Left renal pelvis (tissue), 4 donors: ENCODE measurements around the gene SLC22A14. TPM values are rescaled to one million over a fixed set of nuclear protein-coding genes. Genes with fewer than 3 reads are reported as not detected.
"Not testable (repeated sequence)": the region's sequence is repeated elsewhere in the genome, so short reads cannot be mapped to it uniquely, and the experiment has no call there.

ENCODE experiments used
- DNase-seq, 4 donors: peaks; one replicate each; pipeline ENCODE4 v3.0.0-alpha.2; 2013; ENCODE audit warnings: low read depth in 4 of 4, low spot score in 3 of 4
- polyA plus RNA-seq, 4 donors: library from polyadenylated mRNA; unstranded; fragments of 120-200 nt; gene quantifications; one replicate each; pipeline ENCODE4 v1.2.1, GENCODE V29; 2013; ENCODE audit not compliant: insufficient read length in 4 of 4

The SLC22A14 gene
- polyA plus RNA-seq, 4 donors: 0.10 to 0.78 (median 0.44) TPM

DNA sequence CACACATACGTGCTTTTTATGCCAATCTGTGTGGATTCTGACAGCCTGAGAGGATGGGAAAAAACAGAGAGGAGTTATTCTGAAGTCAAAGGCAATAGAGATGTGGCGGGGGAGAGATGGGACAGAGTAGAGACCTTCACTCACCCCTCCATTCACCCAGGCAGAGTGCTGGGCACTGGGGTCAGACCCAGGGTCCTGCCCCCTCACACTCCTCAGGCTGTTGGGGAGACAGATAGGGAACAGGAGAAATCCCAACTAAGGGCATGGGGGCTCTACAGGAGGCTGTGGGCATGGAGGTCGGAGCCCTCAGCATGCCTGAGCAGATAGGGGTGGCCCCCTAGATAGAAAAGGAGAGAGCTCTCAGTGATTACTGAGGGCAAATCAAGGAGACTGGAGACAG, 30.3 kb downstream of the SLC22A14 start:
- no peak for DNase-seq

DNA sequence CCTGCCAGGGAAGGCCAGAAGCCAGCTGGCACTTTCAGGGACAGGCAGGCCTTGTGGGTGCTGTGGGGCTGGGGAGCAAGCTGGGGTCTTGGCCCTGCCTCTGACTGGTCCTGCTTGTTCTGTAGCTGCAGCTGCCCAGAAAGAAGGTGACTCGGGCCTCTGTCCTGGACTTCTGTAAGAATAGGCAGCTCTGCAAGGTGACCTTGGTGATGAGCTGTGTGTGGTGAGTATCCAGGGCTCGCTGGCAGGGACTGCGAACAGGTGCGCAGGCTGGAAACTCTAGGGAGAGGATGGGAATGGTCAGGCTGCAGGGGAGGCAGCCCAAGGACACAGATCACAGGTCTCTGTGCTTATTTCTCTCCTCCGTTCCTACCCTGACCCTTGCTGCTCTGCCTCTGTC, 31.2 kb downstream of the SLC22A14 start:
- DNase-seq: no peak

DNA sequence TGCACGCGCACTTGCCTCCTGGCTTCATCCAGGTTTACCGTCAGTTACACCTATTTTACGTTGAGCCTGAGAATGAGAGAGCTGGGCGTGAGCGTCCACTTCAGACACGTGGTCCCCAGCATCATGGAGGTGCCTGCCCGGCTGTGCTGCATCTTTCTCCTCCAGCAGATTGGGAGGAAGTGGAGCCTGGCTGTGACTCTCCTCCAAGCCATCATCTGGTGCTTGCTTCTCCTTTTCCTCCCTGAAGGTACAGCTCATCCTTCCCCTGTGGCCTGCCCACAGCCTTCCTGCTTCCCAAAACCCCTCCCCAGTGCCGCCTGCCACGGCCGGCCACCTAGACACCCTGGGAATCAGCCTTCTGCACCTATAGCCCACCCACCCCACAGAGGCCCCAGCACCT, 31.6 kb downstream of the SLC22A14 start:
- DNase-seq: no peak

DNA sequence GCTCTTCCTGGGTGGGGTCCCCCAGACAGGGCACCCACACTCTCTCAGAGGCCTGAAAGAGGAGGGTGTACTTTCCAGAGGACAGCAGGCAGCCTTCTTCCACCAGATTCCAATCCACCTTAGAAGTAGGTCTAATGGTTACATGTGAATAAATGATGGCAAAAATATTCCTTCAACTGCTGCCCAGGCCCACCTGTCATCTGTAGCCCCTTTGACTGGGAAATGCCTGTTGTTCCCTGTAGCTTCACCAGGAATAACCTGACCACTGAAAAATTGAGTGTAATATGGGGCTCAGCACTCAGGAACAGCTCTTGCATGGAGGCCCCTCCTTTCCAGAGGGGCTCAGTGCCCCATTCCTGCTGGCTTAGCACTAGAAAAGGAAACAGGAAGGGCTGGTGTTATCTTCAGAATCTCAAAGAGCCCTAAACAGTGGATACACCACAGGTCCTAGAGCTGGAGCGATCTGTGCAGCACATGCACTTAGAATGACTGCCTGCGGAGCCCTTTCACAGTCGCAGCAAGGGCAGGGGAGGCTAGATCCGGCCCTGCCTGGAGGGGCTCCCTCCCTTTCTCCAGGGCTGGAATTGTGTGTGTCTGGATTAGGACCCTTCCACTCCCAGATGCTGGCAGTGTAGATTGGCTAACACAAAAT, 32.1 kb downstream of the SLC22A14 start:
- no peak for DNase-seq

DNA sequence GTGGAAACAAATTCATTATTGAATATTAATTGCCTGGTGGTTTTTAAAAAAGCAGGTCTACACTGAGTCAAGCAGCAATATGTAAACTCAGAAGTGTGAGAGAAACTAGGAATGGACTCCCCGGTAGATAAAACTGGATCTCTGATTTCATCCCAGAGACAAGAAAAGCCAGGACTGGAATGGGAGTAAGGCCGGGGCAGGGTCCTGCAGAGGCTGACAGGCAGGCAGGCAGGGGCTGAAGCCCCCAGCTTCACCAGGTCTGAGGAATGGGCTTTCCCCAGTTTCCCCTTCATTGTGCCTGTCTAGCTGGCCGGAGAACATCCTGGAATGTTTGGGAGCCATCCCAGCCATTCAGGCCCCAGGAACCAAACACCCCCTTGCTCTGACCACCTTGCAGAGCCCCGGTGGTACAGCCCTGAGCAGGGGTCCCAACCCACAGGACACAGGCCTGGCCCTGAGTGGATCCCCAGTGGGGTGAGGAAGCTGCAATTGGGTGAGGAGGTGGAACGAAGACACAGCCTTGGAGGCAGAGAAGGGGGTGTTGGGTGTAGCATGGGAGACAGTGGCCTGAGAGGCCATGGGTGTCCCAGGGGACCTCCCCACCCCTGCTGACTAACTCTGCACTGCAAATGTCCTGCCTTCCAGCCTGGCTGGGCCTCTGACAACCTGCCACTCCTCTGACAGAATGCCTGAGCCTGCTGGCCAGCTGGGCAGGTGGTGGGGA, 32.8 kb downstream of the SLC22A14 start:
- DNase-seq: no peak

DNA sequence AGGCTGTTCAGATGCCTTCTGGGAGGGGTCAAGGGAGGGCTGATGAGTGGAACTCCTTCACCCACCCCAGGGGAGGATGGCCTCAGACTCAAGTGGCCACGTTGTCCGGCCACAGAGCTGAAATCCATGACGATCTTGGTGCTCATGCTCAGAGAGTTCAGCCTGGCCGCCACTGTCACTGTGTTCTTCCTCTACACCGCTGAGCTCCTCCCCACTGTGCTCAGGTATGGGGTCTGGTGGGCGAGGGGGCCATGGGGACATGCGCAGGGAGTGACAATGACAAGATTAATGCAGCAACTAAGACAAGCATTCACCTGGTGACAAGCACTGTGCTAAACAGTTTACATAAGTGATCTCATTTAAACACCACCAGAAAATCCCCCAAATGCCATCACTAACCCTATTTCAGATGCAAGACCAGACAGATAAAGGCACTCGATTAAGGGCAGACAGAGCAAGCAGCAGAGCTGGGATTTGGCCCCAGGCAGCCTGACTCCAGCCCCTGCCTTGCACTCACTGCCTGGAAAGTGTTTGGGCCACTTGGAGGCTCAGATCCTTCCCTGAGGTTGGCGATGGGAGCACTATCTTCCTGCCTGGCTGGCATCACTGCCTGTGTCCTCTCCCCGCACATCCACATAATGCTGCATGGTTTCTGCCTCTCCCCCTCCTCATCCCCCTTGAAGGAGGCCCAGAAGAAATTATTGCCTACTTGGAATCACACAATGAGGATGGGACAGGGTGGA, 33.6 kb downstream of the SLC22A14 start:
- no peak for DNase-seq

DNA sequence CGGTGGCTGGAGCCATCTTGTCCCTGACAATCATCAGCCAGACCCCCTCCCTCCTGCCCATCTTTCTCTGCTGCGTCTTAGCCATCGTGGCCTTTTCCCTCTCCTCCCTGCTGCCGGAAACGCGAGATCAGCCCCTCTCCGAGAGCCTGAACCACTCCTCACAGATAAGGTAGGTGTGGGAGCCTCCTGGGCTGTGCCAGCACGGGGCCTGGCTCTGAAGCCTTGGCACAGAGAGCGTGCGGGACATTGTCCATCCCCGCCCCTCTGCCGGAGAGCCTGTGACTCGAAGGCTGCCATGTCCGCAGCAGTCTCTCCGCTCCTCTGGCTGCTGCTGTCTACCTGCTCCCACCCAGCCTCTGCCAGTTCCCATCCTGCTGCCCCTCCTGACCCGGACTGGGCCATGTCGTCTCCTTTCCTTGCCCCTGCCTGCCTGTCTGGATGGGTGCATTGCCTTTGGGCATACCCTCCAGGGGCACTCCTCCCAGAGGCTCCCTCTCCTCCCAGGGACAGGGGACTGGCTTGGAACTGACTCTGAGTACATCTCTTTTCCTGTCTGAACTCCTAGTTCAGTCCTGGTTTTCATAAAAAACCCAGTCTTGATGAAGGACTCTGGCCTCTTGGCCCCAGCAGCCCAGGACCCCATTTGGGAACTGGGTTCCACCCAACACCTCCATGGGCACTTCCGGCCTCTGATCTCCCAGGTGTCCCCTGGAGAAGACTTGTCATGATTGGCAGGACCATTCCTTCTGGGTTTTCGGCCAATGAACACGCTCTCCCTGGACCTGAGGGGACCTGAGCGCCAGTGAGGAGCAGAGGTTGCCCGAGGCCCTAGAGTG, 34.5 kb downstream of the SLC22A14 start:
- DNase-seq: no peak

DNA sequence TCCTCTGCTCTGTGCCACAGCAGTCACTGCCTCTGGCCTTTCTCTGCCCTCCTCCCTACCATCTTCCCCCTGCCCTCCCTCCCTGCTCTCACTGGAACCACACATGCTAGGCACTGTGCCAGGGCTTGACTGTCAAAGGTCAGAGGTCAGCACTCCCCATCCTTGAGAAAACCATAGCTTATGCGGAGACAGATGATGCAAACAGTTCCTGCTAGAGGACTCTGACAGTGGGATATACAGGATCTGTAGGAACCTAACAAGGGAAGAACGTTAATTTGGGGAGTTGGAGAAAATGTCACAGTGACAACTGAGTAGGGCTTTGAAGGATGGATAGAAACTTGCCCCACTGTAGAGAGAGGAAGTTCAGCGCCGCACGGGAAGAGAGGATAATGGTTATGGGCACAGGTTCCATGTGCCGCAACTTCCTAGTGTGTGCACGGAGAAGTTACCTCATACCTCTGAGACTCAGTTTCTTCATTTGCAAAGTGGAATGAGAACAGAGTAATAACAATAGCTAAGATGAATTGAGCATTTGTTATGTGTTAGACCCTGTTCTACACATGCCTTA, 35.2 kb downstream of the SLC22A14 start:
- DNase-seq: no peak

DNA sequence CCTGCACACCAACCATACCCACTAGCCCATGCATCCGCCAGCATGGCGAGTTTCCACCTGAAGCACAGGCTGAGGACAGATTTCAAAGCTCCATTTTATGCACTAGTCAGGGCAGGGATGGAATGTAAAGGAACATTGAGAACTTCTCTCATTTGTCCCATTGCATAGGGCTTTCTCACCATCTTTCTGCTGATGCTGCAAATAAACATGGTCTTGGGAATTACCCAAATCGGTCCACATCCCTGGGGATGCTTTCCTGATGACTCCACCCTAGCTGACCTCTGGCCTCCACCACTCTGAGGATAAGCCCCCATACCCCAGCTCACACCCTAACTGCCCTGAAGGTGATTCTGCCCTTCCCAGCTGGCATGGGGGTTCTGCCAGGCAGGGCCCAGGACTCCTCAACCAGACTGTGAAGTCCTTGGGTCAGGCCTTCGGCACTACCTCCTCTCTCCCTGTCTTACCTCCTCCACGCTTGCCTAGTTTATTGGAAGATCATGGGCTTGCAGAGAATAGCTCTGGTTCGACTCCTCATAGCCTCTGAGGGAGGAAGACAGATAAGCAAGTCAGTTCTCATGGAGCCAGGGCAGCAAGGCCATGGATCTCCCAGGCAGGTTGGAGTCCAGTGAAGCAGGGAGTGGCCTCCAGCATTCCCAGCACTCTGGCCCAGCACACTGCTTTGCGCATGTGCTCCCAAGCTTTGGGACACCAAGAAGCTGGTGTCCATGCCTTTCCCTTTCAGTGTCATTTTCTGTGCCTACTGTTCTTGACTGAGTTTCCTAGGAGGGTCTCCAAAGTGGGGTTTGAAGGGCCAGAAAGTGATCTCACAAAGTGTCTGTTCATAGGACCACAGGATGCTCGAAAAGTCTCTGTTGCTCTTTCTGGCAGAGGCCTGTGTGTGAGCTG, 36.9 kb downstream of the SLC22A14 start:
- no peak for DNase-seq

DNA sequence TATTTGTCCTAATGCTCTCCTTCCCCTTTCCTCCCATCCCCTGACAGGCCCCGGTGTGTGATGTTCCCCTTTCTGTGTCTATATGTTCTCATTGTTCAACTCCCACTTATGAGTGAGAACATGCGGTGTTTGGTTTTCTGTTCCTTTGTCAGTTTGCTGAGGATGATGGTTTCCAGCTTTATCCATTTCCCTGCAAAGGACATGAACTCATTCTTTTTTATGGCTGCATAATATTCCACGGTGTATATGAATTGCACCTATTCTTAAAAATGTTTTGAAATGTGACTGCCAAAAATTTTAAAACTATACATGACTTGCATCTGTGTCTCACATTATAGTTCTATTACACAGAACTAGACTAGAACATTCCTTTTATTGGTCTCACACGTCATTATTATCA, 38.5 kb downstream of the SLC22A14 start:
- not testable (repeated sequence) for DNase-seq

DNA sequence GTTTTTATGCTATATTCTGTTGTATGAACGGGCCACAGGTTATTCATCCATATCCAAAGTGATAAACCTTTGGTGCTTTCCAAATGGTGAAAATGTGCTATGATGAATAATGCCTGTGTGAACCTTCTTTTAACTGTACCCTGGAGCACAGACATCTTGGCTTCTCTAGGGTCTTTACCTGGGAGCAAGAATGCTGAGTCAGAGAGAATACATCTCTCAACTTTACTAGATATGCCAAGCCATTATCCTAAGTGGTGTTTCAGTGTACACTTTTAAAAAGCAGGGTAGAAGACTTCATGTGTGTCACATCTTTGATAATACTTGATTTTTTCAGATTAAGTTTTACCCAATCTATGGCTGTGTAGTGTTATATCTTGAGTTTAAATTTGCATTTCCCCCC, 41.0 kb downstream of the SLC22A14 start:
- DNase-seq: no peak

DNA sequence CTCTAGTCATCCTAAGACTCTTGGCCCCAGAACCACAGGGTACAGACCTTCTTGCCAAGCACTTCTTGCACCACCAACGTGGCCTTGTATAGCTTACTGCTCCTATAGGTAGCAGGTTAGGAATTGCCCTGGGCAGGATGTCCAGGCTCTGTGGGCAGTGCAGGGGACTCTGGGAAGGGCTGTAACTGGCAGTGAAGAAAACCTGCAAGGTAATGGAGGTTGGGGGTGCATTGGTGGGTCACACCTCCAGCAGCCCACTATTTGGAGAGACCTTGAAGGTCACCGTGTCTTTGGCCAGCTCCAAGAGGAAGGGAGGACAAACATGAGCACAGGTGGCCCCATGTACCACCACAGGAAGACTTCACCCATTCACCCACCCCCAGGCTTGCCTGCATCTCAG, 43.2 kb downstream of the SLC22A14 start:
- no peak for DNase-seq

DNA sequence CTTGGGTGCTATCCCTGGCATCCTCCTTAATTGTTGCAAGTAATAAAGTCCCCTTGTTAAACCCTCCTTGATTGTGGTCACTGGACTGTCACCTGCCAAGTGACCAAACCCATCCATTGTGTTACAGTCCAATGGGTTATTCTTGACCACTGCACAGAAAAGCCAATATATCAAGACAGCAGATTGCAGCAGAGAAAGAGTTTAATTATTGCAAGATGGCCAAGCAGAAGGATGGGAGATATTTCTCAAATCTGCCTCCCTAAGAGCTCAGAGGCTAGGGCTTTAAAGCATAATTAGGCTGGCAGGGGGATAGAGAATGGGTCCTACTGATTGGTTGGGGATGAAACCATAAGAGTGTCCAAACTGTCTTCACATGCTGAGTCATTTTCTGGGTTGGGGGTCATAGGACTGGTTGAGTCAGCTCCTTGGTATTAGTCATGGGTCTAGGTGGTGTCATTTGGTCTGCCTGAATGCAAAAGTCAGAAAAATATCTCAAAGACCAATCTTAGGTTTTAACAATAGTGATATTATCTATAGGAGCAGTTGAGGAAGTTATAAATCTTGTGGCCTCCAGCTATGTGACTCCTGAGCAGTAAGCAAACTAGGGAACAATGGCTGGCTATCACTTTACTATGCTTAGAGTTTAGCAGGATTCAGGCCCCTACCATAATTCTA, 45.4 kb downstream of the SLC22A14 start:
- no peak for DNase-seq

DNA sequence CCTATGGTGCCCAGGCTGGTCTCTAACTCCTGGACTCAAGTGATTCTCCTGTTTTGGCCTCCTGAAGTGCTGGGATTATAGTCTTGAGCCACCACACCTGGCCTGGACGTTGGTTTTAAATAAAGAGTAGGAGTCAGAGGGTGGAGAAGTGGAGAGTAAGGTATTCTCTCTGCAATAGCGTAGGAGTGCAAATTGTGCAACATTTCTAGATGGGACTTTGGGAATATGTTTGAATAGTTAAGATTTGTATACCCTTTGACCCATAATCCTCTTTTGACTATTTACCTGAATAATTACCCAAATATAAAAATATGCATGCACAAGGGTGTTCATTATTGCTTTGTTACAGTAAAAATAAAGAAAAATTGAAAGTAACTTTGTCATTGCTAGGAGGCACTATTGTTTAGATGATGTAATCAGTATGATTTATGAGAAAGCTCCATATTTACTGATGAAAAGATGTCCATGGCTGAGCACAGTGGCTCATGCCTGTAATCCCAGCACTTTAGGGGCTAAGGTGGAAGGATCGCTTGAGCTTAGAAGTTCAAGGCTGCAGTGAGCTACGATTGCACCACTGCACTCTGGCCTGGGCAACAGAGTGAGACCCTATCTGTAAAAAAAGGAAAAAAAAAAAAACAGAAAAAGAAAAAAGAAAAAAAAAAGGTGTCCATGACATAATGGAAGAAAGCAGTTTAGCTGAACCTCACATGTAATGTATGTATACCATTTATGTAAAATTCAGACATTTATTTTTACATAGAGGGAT, 49.3 kb downstream of the SLC22A14 start:
- no peak for DNase-seq

DNA sequence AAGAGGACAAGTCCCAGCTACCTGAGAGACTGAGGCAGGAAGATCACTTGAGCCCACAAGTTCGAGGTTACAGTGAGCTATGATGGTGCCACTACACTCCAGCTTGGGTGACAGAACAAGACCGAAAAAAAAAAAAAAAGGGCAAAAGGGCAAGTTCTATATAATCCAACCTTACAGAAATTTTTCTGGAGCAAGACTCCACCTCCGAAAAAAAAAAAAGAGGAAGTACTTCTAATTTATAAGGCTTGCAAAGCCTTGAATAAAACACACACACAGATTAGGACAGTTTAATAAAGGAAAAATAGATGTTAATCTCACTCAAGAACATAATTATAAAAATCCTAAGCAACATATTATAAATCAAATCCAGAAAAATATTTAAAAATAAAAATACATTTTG, 50.1 kb downstream of the SLC22A14 start:
- no peak for DNase-seq

DNA sequence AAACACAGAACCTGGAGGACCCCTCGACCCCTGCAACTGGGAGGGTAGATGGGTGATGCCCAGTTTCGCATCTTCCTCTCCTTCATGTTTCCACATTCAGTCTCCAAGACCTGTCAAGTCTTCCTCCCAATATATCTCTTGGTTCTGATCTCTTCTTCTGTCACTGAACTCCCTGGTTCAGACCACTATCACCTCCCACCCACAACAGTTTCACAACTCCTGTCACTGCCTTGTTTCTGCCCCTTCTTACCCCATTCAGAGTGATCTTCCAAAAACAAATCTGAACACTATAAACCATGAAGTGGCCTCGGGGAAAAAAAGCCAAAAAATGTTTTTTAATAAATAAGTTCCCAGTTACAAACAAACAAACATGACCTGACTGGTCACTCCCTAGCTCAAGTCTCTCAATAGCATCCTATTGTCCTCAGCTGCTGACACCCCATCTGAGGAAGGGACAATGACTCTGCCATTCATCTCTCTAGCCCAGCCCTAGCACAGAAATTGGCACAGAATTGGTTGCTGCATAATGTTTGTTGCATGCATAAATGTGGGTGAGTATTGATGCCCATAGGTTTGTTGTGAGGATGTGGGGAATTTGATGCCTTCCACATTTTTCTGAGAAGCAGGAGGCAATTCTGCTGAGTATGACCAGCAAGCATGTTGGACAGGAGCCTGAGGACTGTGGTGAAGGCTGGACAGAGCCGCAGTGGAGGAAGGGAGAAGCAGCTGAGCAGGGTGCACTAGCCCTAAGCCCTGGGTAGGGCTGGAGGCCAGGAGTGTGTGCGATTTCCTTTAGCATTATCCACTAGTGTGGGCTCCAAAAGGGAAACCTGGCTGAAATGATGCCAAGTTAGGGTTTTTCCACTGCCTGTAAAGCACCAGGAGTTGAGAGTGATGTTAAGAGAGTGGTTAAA, 52.3 kb downstream of the SLC22A14 start:
- no peak for DNase-seq

DNA sequence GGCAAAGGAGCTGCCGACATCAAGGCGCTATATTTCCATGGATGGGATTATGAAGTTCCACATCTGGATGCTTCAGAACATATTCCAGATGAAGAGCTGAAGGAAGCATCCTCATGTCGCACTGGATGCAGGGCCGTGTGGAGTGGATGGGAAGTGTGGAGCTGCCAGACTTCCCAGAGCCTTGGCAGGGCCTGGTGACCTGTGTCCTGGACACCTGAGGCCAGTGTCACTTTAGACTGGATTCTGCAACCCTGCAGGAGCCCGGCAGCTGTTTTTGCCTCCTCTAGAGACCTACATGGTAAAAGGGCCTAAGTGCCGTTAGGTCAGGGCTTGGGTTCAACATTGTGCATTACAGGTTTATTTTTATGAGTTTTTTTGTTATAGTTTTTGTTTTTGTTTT, 53.2 kb downstream of the SLC22A14 start:
- DNase-seq: no peak
